Osteoblast (primary cell): ENCODE data around the gene WDR54. TPM values are rescaled to one million over a fixed set of nuclear protein-coding genes. Genes with fewer than 3 reads are reported as not detected.
A peak's percentile ranks its signal among the peaks of the same experiment; 100 is the strongest.

ENCODE experiments used
- DNase-seq: peaks from one replicate; pipeline ENCODE4 v3.0.0; 2011; ENCODE audit warnings: low spot score, mixed read lengths; ENCODE audit not compliant: insufficient read length; ENCODE audit errors: missing footprints
- H2AFZ ChIP-seq: 2 replicates; pipeline ENCODE4 v1.6.0; 2011; ENCODE audit warnings: mild to moderate bottlenecking, low read length
- H3K27ac ChIP-seq: 2 replicates; pipeline ENCODE4 v1.5.1; 2011; ENCODE audit warnings: mild to moderate bottlenecking, low read depth, low read length, moderate library complexity
- H3K27me3 ChIP-seq: 2 replicates; pipeline ENCODE4 v1.6.0; 2012; ENCODE audit warnings: mild to moderate bottlenecking, control low read depth, inconsistent platforms, low read length, moderate library complexity; ENCODE audit not compliant: insufficient read depth
- H3K36me3 ChIP-seq: 2 replicates; pipeline ENCODE4 v1.5.1; 2011; ENCODE audit warnings: mild to moderate bottlenecking, low read length, control low read depth, moderate library complexity; ENCODE audit not compliant: insufficient read depth
- H3K4me1 ChIP-seq: 2 replicates; pipeline ENCODE4 v1.5.1; 2011; ENCODE audit warnings: mild to moderate bottlenecking, low read length, control low read depth, moderate library complexity; ENCODE audit not compliant: insufficient read depth
- H3K4me2 ChIP-seq: 2 replicates; pipeline ENCODE4 v1.6.0; 2011; ENCODE audit warnings: mild to moderate bottlenecking, low read length; ENCODE audit not compliant: insufficient read depth
- H3K4me3 ChIP-seq: fragments of 200-600 bp; sonication (generic); 3 replicates; pipeline ENCODE4 v1.5.1; 2012; ENCODE audit warnings: mild to moderate bottlenecking, low read length, inconsistent platforms; ENCODE audit not compliant: insufficient read depth
- H3K79me2 ChIP-seq: 2 replicates; pipeline ENCODE4 v1.6.0; 2012; ENCODE audit warnings: mild to moderate bottlenecking, low read length, control low read depth, inconsistent platforms; ENCODE audit not compliant: insufficient read depth
- H3K9me3 ChIP-seq: 2 replicates; pipeline ENCODE4 v1.5.1; 2011; ENCODE audit warnings: low read depth, low read length, control low read depth
- H4K20me1 ChIP-seq: 2 replicates; pipeline ENCODE4 v1.6.0; 2012; ENCODE audit warnings: mild to moderate bottlenecking, low read length, control low read depth; ENCODE audit not compliant: insufficient read depth
- CTCF ChIP-seq: IDR thresholded peaks from 2 replicates; pipeline ENCODE4 v1.5.1; 2011; ENCODE audit warnings: mild to moderate bottlenecking, low read depth, low read length, moderate library complexity; ENCODE audit errors: extremely low read depth
- total RNA-seq: library from RNA; depleted of rRNA; stranded (reverse); fragments of >200 nt; gene quantifications from 2 replicates; pipeline ENCODE4 v1.2.3, GENCODE V29; 2012

WDR54 gene
- total RNA-seq, 1 donor: 23.9 TPM

- Histone ChIP-seq H3K36me3 (no peaks in the 10 kb centered on the region), H3K27ac (no peak overlapping the region), H3K27me3 (no peaks in the 10 kb centered on the region), H3K4me3 (peak overlapping the region; percentile 93), H4K20me1 (peaks cover 24% of the 10 kb centered on the region), H3K4me2 (peak overlapping the region; percentile 97), H3K4me1 (peaks cover 21% of the 10 kb centered on the region), H3K9me3 (no peaks in the 10 kb centered on the region), H3K79me2 (peaks cover 45% of the 10 kb centered on the region), H2AFZ (peak overlapping the region; percentile 92)
- no peak for DNase-seq
- no peak for TF ChIP-seq CTCF
Observed at GRCh38 chr2:74392449-74392743, 29.1 kb upstream of the WDR54 start.

DNA sequence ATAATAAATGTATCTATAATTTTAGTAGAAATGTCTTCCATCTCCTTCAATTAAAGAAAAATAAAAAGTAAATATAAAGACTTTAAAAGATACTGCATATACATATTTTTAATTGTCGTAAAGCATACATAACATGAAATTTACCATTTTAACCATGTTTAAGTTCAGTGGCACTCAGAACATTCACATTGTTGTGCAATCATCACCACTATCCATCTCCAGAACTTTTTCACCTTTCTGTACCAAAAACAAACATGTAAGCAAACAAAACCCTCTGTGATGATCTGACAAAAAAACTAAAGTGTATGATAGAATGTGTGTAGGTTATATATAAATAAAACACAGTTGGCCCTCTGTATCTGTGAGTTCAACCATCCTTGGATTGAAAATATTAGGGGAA is 28.0 kb upstream of the WDR54 start:
- Histone ChIP-seq H3K27ac (no peak overlapping the region), H3K9me3 (no peaks in the 10 kb centered on the region), H3K36me3 (no peaks in the 10 kb centered on the region), H3K4me2 (no peak overlapping the region), H3K79me2 (peaks cover 33% of the 10 kb centered on the region), H3K4me3 (no peak overlapping the region), H2AFZ (no peak overlapping the region), H4K20me1 (peaks cover 14% of the 10 kb centered on the region), H3K4me1 (peaks cover 12% of the 10 kb centered on the region), H3K27me3 (no peaks in the 10 kb centered on the region)
- DNase-seq: no peak
- TF ChIP-seq CTCF: no peak

- Histone ChIP-seq H3K27me3 (no peaks in the 10 kb centered on the region), H3K36me3 (no peaks in the 10 kb centered on the region), H3K4me1 (peaks cover 1% of the 10 kb centered on the region), H3K4me3 (no peak overlapping the region), H3K79me2 (peaks cover 7% of the 10 kb centered on the region), H3K27ac (no peak overlapping the region), H3K9me3 (no peaks in the 10 kb centered on the region), H4K20me1 (no peaks in the 10 kb centered on the region), H2AFZ (no peak overlapping the region), H3K4me2 (no peak overlapping the region)
- no peak for DNase-seq
- no peak for TF ChIP-seq CTCF
Observed at GRCh38 chr2:74396149-74396548, 25.4 kb upstream of the WDR54 start.

DNA sequence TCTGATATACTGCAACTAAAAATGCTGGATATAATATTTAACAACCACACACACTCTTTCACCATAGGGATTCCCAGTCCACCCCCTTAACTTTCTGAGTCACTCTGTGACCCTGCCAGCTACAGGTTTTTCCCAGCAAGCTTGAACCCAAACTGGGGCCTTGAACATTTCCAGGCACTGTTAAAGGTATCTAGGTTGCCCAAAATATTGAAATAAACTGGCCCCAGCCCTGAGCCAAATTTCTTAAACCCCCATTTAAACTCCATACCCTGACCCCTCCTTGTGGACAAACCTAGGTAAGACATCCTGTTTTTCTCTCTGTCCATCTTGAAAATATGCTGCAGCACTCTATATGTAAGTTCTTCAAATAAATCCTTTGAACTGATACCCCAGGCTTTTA is 21.7 kb upstream of the WDR54 start:
- Histone ChIP-seq H3K4me1 (no peaks in the 10 kb centered on the region), H3K79me2 (no peaks in the 10 kb centered on the region), H3K36me3 (no peaks in the 10 kb centered on the region), H2AFZ (no peak overlapping the region), H3K9me3 (no peaks in the 10 kb centered on the region), H3K27ac (no peak overlapping the region), H4K20me1 (no peaks in the 10 kb centered on the region), H3K4me3 (no peak overlapping the region), H3K27me3 (no peaks in the 10 kb centered on the region), H3K4me2 (no peak overlapping the region)
- peak; percentile 67 for TF ChIP-seq CTCF
- peak; percentile 62 for DNase-seq
